A549 (cell line): ENCODE results near the gene SH2D1A.

Source experiments
- CTCF ChIP-seq: fragments of >200 bp; sonication (Bioruptor Twin); formaldehyde crosslinking; IDR thresholded peaks from 3 replicates; pipeline ENCODE4 v1.5.1; 2016
- ESRRA ChIP-seq: fragments of 150-350 bp; IDR thresholded peaks from 2 replicates; pipeline ENCODE4 v1.6.1; 2014; ENCODE audit warnings: mild to moderate bottlenecking, low read length, borderline replicate concordance
- GATA3 ChIP-seq: IDR thresholded peaks from 2 replicates; pipeline ENCODE4 v1.6.1; 2012; ENCODE audit warnings: borderline replicate concordance
- HEYL ChIP-seq: fragments of 250-450 bp; sonication (Bioruptor Pico); IDR thresholded peaks from 2 replicates; pipeline ENCODE4 v1.8.0; 2021; ENCODE audit warnings: mild to moderate bottlenecking, moderate library complexity
- HOXA7 ChIP-seq: fragments of 250-450 bp; sonication (Bioruptor Pico); IDR thresholded peaks from 2 replicates; pipeline ENCODE4 v1.5.0; 2020; ENCODE audit warnings: mild to moderate bottlenecking, moderate library complexity
- MAZ ChIP-seq: fragments of 150-350 bp; IDR thresholded peaks from 2 replicates; pipeline ENCODE4 v1.6.1; 2014; ENCODE audit warnings: antibody characterized with exemption, low read depth, low read length, borderline replicate concordance
- POLR2A ChIP-seq: IDR thresholded peaks from 2 replicates; pipeline ENCODE4 v1.6.1; 2012; ENCODE audit warnings: mild to moderate bottlenecking, low read length
- RAD21 ChIP-seq, 2 experiments: fragments of >200 bp in 1 of 2; sonication (Bioruptor Twin) in 1 of 2; formaldehyde crosslinking in 1 of 2; IDR thresholded peaks in 1 of 2; conservative IDR thresholded peaks in 1 of 2; 2 replicates in 1 of 2; 3 replicates in 1 of 2; pipeline ENCODE4 v1.6.1; 2012 to 2018; ENCODE audit warnings: inconsistent platforms in 1 of 2
- RCOR1 ChIP-seq: fragments of 150-350 bp; IDR thresholded peaks from 2 replicates; pipeline ENCODE4 v1.6.1; 2014; ENCODE audit warnings: antibody characterized with exemption, low read length, low read depth
- SMC3 ChIP-seq: fragments of >200 bp; sonication (Bioruptor Twin); formaldehyde crosslinking; IDR thresholded peaks from 3 replicates; pipeline ENCODE4 v1.6.1; 2018; ENCODE audit warnings: inconsistent platforms

- TF ChIP-seq POLR2A (no peak), RAD21 (conservative IDR thresholded peaks at IDR 0.05 in 1 of 2, IDR thresholded peaks at IDR 0.05 in 1 of 2) (no peak), RCOR1 (no peak), SMC3 (no peak), CTCF (no peak), HOXA7 (no peak), HEYL (no peak), ESRRA (no peak), MAZ (no peak), GATA3 (no peak)
Observed at GRCh38 chrX:124393238-124393637, 46.9 kb downstream of the SH2D1A start.
